ENCODE data around the gene IFNL3. TPM values are rescaled to one million over a fixed set of nuclear protein-coding genes. Genes with fewer than 3 reads are reported as not detected.

Gene IFNL3
- total RNA-seq, 1 donor, result not detected

DNA sequence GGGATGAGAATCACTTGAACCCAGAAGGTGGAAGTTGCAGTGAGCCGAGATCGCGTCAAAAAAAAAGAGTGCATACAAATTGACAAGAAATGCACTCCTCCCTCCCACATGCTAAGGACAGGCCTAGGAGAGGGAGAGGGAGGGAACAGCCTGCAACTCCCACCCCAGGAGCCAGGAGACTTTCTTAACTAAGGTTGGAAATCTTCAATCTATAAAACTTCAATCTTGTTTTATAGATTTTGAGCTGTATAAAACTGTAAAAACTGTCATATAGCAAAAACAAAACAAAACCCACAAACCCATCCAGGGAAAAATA lies 39.4 kb downstream of the IFNL3 start:
- no peak for TF ChIP-seq CTCF (IDR thresholded peaks at IDR 0.05; ENCODE audit: insufficient read depth, low read depth, low read length)
- no peak for DNase-seq (ENCODE audit: low read depth)
- no peak overlapping the region for H3K4me3 ChIP-seq (ENCODE audit: low read depth, low read length)

DNA sequence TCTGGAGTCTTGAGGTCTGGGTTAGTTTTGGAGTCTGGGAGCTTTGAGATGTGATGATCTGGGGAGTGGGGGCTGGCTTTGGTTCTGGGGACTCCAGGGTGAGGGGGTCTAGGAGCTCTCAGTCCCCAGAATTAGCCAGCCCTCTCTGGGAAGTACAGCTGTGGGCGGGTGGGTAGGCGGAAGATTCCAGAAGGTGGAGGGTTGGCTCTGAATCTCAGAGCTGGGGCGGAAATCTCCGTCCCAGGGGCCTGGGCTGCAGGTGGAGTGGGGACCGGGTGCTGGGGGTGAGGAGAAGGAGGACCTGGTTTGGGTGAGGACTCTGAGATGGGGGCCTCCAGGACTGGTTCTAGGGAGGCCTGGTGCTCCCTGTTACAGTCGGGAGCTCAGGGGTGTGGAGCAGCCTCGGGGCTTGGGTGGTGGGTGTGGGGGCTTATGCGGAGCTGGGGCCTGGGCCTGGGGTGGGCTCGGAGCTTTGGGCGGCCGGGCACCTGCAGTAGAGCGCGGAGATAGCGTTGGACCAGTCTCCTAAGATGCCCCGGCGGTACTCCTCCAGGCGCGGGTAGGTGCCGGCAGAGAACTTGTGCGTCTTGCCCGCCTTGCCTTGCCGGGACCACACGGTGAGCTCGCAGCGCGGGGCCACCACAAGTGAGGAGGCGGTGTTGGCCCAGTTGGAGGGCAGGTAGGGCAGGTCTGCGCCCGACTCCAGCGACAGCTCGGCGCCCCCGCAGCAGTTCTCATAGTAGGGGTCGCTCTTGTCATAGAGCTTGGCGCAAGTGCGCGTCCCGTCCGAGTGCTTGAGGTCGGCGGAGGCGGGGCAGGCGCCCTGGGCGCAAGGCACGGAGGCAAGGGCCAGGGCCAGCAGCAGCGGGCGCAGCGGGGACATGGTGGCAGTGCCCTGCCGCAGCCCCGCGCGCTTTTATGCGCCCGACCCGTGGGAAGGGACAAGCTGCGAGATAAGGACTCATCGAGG lies 41.1 kb downstream of the IFNL3 start, which contains the start of gene SYCN:
TSS of gene SYCN (minus strand) at position 892 of the 970 bp plus-strand sequence. CDS start at position 883, 9 bp downstream.
- no peak for TF ChIP-seq CTCF (IDR thresholded peaks at IDR 0.05; ENCODE audit: insufficient read depth, low read depth, low read length)
- no peak for DNase-seq (ENCODE audit: low read depth)

GRCh38 chr19:39202998-39203355 lies 41.8 kb downstream of the IFNL3 start:
- TF ChIP-seq CTCF (IDR thresholded peaks at IDR 0.05; ENCODE audit: insufficient read depth, low read depth, low read length), result no peak
- H3K4me3 ChIP-seq (ENCODE audit: low read depth, low read length), result no peak overlapping the region
- no peak for DNase-seq (ENCODE audit: low read depth)

More for the DNA sequence above, 41.1 kb downstream of the IFNL3 start, which contains the start of gene SYCN:
- H3K4me3 ChIP-seq (ENCODE audit: low read depth, low read length), result no peak within 1 kb of the TSS

GRCh38 chr19:39200803-39201115 lies 44.0 kb downstream of the IFNL3 start:
- no peak for TF ChIP-seq CTCF (IDR thresholded peaks at IDR 0.05; ENCODE audit: insufficient read depth, low read depth, low read length)
- no peak for DNase-seq (ENCODE audit: low read depth)
- no peak overlapping the region for H3K4me3 ChIP-seq (ENCODE audit: low read depth, low read length)

- TF ChIP-seq CTCF (IDR thresholded peaks at IDR 0.05; ENCODE audit: insufficient read depth, low read depth, low read length), result no peak
- DNase-seq (ENCODE audit: low read depth), result no peak
- H3K4me3 ChIP-seq (ENCODE audit: low read depth, low read length), result no peak overlapping the region
Measured at GRCh38 chr19:39200066-39200802, 44.6 kb downstream of the IFNL3 start.

DNA sequence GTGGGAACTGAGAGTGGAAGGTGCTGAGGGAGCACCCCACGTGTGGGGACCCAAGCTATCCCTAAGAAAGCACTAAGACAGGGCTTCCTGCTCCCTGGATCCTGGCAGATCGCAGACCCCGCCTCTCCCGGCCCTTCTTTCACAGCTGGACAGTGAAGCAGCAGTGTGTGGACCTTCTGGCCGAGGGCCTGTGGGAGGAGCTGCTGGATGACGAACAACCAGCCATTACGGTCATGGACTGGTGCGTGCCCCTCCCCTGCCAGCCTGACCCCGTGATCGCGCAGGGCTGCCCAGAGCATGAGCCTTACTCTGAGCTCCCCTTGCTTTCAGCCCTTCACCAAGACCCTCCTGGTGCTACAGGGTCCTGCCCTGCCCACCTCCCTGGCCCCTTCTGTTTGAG lies 45.8 kb downstream of the IFNL3 start:
- no peak for TF ChIP-seq CTCF (IDR thresholded peaks at IDR 0.05; ENCODE audit: insufficient read depth, low read depth, low read length)
- H3K4me3 ChIP-seq (ENCODE audit: low read depth, low read length), result no peak overlapping the region
- DNase-seq (ENCODE audit: low read depth), result peak; percentile 79
